HG02938 (cell line): ENCODE results near the gene GGA1.
A peak's percentile ranks its signal among the peaks of the same experiment; 100 is the strongest.
"Not testable (repeated sequence)": the region's sequence is repeated elsewhere in the genome, so short reads cannot be mapped to it uniquely, and the experiment has no call there.

Experiments used
- ATAC-seq: cut with Tn5 transposase; IDR thresholded peaks from one replicate; pipeline ENCODE4 v1.9.1; 2021; ENCODE audit warnings: mild to moderate bottlenecking, moderate library complexity; ENCODE audit not compliant: unreplicated experiment

GGA1 gene

DNA sequence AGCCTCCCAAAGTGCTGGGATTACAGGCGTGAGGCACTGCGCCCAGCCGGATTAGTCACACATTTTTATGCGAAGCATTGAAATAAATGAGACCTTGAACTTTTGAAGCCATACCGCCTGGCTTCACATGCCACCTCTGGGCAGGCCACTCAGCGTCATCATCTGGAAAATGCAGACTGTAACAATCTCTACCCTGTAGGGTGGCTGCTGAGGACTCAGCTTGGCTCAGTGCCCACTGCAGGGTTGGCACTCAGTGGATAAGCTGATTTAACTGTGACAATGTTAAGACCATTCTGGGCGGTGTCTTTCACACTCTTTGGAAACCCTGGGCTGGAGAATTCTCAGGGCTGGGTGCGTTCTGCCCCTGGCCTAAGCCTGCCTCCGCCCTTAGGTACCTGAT is 39.3 kb downstream of the GGA1 start:
- ATAC-seq: no peak

DNA sequence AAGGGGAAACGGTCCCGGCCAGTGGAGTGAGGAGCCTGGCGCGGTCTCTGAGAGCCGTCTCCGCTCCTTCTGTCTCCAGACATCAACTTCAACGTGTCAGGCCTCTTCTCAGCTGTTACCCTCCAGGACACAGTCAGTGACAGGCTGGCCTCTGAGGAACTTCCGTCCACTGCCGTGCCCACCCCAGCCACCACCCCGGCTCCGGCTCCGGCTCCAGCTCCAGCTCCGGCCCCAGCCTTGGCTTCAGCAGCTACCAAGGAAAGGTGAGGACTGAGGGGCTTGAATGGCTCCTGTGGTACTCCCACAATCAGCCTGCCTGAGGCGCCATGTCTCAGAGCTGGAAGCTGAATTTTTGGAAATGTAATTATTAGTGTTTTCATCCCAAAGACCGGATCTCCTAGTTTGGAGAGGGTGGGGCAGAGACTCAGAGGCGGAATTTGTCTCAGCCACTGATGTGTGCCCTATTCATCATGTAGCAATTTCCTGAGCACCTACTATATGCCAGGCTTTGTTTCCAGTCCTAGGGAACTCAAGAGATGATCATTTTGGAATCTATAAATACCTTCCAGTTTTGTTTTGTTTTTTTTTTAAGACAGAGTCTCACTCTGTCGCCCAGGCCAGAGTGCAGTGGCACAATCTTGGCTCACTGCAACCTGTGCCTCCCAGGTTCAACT is 42.0 kb downstream of the GGA1 start:
- ATAC-seq: no peak

DNA sequence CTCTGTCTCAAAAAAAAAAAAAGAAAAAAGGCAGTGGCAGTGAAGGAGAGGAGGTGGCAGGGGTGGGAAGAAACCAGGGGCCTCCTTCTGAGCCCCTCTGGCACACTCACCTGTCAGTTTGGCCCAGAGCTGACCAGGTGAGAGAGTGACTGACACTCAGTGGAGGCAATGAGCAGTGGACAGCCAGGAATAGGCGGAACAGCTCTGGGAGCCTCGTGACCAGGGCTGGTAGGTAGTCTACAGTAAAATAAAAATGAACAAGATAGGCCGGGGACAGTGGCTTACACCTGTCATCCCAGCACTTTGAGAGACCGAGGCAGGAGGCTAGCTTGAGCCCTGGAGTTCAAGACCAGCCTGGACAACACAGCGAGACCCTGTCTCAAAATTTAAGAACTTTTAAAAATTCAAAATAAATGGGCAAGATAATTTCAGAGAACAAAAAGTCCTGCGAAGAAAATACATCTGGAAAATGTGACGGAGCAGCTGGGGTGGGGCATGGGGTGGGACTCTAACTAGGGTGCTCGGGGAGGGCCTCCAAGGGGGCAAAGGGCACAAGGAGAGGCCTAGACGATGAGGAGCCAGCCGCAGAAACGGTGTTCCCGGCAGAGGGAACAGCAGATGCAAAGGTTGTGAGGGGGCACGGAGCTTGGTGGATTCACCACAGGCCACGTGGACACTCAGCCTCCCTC is 46.1 kb downstream of the GGA1 start:
- no peak for ATAC-seq

DNA sequence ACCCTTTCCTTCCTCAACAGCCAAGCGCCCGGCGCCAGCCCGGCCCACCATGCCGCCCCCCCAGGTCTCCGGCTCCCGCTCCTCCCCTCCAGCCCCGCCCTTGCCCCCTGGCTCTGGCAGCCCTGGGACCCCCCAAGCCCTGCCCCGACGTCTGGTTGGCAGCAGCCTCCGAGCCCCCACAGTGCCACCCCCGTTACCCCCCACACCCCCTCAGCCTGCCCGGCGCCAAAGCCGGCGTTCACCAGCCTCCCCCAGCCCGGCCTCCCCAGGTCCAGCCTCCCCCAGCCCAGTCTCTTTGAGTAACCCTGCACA is 46.6 kb downstream of the GGA1 start:
- ATAC-seq: no peak

DNA sequence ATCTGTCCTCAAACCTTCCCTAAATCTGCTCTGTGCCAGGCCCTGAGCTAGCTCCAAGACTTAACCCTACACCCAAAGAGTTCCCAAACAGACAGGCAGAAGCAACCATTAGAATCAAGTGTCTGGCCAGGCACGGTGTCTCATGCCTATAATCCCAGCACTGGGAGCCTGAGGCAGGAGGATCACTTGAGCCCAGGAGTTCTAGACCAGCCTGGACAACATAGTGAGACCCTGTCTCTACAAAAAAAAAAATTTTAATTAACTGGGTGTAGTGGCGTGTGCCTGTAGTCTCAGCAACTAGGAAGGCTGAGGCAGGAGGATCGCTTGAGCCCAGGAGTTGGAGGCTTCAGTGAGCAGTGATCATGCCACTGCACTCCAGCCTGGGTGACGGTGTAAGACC is 47.9 kb downstream of the GGA1 start:
- ATAC-seq: not testable (repeated sequence)

DNA sequence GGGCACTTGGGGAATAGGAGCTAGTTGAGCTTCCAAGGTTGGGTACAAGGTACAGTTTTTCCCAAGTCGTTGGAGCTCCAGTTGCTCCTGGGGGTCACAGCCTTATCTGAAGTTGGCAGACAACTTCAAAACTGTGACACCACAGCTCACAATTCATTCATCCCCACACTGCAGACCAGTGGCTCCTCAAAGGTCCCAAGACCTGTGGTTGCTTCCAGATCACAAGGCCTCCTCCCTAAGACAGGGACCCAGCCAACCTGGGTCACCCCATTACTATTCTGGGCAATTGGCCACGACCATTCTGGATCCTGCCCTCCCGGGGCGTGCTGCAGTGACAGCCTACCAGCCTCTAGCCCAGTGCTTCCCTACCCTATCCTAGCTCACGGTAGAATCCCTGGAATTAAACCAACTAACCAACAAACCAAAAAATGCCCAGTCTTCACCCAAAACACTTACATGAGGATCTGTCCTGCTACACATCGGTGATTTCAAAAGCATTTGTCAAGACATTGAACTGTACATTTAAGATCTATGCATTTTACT is 49.0 kb downstream of the GGA1 start:
- ATAC-seq: no peak

DNA sequence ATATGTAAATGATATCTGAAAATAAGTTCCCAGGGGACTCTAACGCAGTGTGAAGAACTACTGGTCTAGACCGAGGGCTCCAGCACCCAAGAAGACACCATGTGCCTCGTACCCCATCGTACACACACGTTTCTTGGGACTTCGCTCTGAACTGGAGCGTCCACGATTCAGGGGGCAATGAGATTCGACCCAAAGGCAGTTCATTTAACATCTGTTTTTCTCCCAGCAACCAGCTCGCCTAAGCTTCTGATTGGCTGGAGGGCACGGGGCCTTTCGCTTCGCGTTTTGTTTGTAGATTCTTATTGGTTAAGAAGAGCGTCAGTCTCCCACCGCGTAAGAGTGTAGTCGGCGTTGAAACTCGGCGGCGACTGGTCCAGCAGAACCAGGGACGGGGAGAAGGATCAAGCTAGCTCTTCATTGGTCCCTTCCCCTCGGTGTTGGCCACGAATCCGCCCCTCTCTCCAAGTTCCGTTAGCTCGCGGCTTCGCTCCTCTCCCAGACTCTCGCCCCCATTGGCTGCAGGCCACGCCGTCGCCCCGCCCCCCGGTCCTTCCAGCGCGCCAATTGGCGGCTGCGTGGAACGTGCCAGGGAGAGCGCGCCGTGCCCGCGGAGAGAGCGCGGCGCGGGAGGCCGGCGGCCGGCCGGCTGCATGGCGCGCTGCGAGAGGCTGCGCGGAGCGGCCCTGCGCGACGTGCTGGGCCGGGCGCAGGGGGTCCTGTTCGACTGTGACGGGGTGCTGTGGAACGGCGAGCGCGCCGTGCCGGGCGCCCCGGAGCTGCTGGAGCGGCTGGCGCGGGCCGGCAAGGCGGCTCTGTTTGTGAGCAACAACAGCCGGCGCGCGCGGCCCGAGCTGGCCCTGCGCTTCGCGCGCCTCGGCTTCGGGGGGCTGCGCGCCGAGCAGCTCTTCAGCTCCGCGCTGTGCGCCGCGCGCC is 49.8 kb downstream of the GGA1 start, which contains the start of gene PDXP:
PDXP (plus strand) TSS at position 591 of the 933 bp plus-strand sequence; CDS start at position 651, 60 bp downstream.
- ATAC-seq: peak; percentile 85

DNA sequence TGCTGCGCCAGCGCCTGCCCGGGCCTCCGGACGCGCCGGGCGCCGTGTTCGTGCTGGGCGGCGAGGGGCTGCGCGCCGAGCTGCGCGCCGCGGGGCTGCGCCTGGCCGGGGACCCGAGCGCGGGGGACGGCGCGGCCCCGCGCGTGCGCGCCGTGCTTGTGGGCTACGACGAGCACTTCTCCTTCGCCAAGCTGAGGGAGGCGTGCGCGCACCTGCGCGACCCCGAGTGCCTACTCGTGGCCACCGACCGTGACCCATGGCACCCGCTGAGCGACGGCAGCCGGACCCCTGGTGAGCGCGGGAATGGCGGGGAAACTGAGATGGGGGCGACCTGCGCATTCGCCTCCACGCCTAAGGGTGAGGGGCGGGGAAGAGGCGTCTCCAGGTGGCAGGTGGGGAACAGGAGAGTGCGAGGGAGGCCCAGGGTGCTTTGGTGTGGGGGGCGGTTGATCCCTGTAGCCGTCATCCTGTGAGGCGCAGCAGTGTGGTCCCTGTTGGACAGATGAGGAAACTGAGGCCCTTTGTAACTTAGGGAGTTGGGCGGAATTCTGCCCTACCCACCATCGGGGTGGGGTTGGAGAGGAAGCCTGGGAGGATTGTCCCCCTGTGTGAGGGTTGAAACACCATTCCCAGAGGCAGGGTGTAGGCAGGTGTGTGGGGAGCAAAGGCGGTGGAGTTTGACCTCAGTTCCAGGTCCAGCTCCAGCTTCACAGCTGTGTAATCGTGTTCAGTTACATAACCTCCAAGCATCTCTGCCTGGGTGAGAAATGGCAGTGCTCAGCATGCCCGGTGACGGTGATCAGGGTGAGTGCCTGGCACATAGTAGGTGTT is 50.6 kb downstream of the GGA1 start:
- no peak for ATAC-seq

DNA sequence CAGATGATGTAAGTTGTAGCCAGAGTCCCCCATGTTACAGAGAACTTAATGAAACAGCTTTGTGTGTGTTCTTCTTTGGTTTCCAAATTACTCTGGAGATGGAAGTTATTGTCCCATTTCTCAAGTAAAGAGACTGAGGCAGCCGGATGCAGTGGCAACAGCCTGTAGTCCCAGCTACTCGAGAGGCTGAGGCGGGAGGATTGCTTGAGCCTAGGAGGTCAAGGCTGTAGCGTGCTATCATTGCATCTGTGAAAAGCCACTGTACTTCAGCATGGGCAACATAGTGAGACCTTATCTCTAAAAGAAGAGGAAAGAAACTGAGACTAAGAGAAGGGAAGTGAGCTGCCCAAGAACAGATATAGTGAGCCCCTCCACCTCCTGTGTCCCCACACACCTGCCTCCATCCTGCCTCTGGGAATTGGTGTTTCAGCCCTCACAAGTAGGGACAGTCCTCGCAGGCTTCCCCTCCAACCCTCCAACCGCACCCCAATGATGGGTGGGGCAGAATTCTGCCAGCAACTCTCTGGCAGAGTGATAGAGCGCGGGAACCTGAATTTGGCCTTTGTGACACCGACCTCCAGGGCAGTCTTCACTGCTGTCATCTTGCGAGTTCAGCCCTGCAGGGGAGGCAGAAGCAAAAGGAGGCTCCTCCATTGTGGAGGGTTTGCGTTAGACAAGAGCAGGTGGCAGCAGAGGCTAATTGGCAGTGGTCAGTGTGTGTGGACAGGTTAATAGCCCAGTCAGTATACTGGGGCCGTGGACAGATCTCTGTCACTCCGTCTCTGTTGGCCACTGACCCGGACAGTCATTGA is 51.5 kb downstream of the GGA1 start:
- ATAC-seq: no peak

DNA sequence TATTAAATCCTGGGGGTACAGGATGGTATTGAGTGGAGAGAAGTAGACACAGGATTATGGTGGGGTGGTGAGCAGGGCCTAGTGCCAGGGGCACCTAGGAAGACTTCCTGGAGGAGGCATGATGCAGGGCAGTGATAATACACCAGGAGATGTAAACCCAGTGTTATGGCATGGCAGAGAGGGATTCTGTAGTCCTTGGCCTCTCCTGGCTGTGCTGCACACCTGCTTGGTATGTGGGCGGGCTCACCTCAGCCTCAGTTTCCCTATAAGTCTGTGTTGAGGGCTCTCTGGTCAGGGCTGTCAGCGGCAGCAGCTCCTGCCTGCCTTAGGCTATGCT is 52.0 kb downstream of the GGA1 start:
- ATAC-seq: no peak

DNA sequence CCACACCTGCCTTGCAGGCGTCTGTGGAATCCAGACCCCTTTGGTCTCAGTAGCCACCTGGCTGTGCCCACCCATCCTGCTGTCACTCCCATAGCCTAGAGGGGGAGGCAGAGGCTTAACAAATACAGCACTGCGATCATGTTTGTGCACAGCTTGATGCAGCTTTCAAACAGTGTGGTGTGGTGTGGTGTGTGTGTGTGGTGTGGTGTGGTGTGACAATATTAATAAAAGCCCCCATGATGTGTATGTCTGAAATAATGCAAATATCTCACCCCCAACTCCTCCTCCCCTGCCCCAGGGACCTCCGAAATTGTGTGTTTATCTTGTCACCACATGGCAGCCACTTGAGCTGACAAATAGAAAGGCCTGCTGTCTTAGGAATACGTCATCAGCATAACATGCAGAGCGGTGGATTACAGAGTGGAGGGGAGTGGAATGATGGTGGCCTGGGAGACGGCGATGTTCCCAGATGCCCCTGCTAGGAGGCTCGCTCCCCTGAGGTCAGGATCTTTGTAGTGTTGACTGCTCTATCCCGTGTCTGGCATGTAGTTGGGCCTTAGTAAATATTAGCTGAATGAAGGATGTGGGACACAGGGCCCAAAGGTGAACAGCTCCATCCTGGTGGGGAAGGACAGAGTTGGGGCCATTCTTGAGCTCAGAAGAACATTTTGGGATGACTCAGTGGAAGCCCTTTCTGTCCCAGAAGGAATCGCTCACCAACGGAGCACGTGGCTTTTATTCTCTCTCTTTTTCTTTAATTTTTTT is 52.7 kb downstream of the GGA1 start:
- no peak for ATAC-seq

DNA sequence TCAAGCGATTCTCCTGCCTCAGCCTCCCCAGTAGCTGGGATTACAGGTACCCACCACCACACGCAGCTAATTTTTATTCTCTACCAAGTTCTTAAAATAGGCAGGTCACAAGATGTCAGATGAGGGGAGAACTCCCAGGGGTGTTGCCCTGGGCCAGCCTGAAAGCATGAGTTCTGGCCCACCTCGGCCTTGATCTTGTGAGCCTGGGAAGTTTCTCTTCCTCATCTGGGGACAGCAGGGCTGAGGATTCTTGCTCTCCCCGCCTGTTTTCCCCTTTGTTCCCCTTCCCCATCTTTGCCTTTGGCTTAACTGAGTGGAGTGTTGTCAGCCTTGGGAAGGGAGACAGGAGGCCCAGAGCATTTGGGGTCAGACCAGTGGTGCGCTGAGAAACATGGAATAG is 53.4 kb downstream of the GGA1 start:
- no peak for ATAC-seq

DNA sequence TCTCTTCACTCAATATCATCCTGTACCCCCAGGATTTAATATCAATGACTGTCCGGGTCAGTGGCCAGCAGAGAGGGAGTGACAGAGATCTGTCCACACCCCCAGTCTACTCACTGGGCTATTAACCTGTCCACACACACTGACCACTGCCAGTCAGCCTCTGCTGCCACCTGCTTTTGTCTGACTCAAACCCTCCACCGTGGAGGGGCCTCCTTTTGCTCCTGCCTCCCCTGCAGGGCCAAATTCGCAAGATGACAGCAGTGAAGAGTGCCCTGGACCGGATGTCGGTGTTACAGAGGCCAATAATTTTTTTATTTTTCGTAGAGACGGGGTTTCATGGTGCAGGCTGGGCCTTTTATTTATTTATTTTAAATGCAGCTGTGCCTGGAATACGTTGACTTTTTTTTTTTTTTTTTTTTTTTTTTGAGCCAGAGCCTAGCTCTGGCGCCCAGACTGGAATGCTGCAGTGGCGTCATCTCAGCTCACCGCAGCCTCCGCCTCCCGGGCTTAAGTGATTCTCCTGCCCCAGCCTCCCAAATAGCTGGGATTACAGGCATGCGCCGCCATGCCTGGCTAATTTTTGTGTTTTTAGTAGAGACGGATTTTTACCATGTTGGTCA is 55.0 kb downstream of the GGA1 start:
- no peak for ATAC-seq

DNA sequence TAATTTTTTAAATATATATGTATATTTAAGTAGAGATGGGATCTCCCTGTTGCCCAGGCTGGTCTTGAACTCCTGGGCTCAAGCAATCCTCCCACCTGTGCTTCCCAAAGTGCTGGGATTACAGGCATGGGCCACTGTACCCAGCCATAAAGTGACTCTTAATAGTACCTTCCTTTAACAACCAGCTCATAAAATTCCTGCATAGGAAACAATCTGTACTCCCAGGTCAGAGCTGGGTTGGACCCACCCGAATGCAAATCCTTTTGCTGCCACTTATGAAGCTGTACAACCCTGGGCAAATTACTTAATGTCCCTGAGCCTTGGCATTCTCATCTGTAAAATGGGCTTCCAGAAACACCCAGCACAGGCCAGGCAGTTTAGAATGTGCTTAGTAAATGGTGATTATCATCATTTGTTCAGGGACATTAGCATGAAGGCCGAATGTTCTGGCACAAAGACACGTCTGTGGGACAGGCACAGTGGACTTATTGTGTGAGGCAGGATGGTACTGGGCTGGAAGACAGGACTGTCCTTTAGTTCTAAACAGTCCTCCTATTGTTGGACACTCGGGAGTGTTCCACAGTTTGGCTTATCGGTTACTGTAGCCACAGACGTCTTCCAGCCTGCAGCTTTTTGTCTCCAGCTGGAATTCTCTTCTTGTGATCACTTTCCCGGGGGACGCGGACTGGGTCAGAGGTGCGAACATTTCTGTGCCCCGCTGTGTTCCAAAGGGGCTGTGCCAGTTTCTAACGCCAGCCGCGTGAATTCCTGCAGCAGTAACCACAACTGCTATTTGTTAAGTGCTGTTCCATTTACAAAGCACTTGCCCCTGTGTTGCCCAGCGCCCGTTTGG is 55.8 kb downstream of the GGA1 start:
- ATAC-seq: no peak

DNA sequence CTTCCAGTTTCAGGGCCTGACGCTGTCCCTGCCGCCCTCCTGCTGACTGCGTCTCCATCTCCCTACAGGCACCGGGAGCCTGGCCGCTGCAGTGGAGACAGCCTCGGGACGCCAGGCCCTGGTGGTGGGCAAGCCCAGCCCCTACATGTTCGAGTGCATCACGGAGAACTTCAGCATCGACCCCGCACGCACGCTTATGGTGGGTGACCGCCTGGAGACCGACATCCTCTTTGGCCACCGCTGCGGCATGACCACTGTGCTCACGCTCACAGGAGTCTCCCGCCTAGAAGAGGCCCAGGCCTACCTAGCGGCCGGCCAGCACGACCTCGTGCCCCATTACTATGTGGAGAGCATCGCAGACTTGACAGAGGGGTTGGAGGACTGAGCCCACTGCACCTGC is 56.9 kb downstream of the GGA1 start:
- ATAC-seq: no peak

DNA sequence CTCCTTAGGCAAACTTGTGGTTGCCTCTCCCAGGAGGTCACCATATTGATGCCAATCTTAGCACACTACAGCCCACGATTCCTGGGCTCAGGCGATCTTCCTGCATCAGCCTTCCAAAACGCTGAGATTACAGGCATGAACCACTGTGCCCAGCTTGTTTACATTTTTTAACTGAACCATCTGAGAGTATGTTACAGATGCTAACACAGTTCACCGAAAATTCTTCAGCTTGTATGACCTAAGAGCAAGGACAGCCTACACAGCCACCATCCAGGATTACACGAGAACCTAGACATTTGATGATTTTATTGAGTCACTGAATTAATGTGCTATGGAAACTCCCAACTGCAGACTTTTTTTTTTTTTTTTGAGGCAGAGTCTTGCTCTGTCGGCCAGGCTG is 61.0 kb downstream of the GGA1 start:
- ATAC-seq: no peak

DNA sequence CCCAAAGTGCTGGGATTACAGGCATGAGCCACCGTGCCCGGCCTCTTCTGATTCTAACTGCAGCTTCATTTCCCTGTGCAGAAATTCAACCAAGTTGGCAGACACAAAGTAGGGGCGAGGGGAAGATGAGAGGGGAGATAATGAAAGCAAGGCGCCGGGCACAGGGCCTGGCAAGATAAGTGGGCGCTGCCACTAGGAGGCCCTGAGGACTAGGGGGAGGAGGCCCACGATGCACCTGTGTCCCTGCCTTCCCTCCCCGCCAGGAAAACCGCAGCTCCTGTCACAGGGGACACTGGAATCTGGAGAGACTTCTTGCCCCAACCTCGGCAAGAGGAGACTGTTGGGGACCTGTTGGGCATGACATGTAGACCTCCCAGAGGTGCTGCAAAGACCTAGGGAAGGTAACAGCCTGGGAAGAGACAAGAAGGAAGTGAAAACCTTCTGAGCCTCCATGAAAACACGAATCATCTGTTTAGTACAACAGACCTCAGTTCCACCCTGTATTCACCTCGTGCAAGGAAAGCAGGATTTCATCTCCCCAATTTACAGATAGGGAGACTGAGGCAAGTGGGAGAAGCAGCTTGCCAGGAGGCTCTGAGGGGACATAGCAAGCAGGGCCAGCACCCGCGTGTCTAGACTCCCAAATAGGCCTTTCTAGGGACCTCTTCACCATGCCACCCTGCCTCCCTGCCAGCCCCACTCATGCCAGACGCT is 63.7 kb downstream of the GGA1 start:
- ATAC-seq: no peak
